ENCODE measurements around the gene KRTAP4-3. TPM values are rescaled to one million over a fixed set of nuclear protein-coding genes. Genes with fewer than 3 reads are reported as not detected.
"Not testable (repeated sequence)": the region's sequence is repeated elsewhere in the genome, so short reads cannot be mapped to it uniquely, and the experiment has no call there.

KRTAP4-3 gene
- total RNA-seq, 4 donors from 2014 or later: 1.2 to 54.0 TPM; not detected in 2

DNA sequence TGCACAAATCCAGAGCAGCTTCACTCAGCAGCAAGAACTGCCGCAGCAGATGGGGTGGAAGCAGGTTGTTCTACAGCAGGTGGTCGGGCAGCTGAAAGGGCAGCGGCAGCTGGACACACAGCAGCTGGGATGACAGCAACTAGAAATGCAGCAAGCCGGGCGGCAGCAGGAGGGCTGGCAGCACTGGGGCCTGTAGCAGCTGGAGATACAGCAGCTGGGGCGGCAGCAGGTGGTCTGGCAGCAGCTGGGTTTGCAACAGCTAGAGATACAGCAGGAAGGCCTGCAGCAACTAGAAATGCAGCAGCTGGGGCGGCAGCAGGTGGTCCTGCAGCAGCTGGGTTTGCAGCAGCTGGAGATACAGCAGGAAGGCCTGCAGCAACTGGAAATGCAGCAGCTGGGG, 460 bp downstream of the KRTAP4-3 start:
- TF ChIP-seq POLR2A (IDR thresholded peaks at IDR 0.05): no peak
- TF ChIP-seq, protein P1, sequence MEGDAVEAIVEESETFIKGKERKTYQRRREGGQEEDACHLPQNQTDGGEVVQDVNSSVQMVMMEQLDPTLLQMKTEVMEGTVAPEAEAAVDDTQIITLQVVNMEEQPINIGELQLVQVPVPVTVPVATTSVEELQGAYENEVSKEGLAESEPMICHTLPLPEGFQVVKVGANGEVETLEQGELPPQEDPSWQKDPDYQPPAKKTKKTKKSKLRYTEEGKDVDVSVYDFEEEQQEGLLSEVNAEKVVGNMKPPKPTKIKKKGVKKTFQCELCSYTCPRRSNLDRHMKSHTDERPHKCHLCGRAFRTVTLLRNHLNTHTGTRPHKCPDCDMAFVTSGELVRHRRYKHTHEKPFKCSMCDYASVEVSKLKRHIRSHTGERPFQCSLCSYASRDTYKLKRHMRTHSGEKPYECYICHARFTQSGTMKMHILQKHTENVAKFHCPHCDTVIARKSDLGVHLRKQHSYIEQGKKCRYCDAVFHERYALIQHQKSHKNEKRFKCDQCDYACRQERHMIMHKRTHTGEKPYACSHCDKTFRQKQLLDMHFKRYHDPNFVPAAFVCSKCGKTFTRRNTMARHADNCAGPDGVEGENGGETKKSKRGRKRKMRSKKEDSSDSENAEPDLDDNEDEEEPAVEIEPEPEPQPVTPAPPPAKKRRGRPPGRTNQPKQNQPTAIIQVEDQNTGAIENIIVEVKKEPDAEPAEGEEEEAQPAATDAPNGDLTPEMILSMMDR (IDR thresholded peaks at IDR 0.05): no peak
- intact Hi-C loops (cut with DNase I; ENCODE audit: low total_unique reads): no loop called here
- 82 to 89% methylated on average over 7 of the region's 7 CpGs for WGBS, 2 donors
- no peak overlapping the region for H3K4me3 ChIP-seq (ENCODE audit: low read depth, poor library complexity, severe bottlenecking)
- DNase-seq (ENCODE audit: low spot score in 2 of 2): no peak

DNA sequence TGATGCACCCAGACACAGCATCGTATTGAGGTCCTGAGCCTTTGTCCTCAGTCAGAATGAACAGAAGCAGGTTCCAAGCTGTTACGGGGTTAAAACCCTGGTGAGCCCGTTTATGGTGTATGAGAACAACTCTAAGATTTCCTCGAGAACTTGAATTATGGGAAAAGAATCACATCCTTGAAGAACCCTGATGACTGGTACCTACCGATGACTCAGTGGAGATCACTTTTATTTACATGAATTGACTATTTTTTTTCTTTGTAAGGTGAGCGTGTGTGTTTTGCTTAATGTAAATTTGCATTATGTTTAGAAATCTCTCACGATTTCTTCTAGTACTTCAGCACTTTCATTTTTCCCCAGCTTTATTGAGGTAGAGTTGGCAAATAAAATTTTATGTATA, 4.2 kb downstream of the KRTAP4-3 start:
- TF ChIP-seq, protein P1 (IDR thresholded peaks at IDR 0.05): no peak
- TF ChIP-seq POLR2A (IDR thresholded peaks at IDR 0.05): no peak
- intact Hi-C loops (cut with DNase I; ENCODE audit: low total_unique reads): no loop called here
- DNase-seq (ENCODE audit: low spot score in 2 of 2): no peak
- no peak overlapping the region for H3K4me3 ChIP-seq (ENCODE audit: low read depth, poor library complexity, severe bottlenecking)
- 76 to 80% methylated on average over 7 of the region's 7 CpGs for WGBS, 2 donors

DNA sequence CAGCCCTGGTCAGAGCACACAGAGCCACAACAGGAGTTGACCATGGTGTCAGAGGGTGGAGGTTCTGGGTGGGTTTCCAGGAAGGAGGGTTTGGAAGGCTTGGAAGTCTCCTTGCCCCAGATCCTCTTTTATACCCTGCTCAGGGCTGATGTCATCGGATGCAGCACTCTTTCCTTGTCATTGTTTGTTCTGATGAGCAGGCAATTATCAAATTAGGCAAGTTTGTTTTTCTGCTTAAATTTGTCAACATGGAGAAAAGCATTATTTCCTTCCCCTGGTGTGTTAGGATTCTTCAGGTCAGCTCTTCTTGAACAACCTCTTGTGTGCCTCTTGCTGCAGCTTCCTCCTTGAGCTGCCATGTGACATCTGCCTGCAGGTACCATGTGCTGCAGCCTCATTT, 7.4 kb downstream of the KRTAP4-3 start, which contains the start of gene KRTAP4-4:
Gene KRTAP4-4, minus strand, starts transcription at position 101 of the 400 bp plus-strand sequence. Its CDS starts 57 bp downstream, at position 44.
- no peak for TF ChIP-seq POLR2A (IDR thresholded peaks at IDR 0.05)
- TF ChIP-seq, protein P1 (IDR thresholded peaks at IDR 0.05): no peak
- intact Hi-C loops (cut with DNase I; ENCODE audit: low total_unique reads): no loop called here
- no peak for DNase-seq (ENCODE audit: low spot score in 2 of 2)
- no peak within 1 kb of the TSS for H3K4me3 ChIP-seq (ENCODE audit: low read depth, poor library complexity, severe bottlenecking)
- 85 to 90% methylated on average over 1 of the region's 1 CpG for WGBS, 2 donors

DNA sequence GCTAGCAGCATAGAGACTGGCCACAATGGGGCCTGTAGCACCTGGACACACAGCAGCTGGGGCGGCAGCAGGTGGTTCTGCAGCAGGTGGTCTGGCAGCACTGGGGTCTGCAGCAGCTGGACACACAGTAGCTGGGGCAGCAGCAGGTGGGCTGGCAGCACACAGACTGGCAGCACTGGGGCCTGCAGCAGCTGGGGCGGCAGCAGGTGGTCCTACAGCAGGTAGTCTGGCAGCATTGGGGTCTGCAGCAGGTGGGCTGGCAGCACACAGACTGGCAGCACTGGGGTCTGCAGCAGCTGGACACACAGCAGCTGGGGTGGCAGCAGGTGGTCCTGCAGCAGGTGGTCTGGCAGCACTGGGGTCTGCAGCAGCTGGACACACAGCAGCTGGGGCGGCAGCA, 7.8 kb downstream of the KRTAP4-3 start:
- H3K4me3 ChIP-seq (ENCODE audit: low read depth, poor library complexity, severe bottlenecking); intact Hi-C loops (cut with DNase I; ENCODE audit: low total_unique reads); DNase-seq (ENCODE audit: low spot score in 2 of 2): not testable (repeated sequence)
- 92 to 100% methylated on average over 2 of the region's 3 CpGs for WGBS, 2 donors

DNA sequence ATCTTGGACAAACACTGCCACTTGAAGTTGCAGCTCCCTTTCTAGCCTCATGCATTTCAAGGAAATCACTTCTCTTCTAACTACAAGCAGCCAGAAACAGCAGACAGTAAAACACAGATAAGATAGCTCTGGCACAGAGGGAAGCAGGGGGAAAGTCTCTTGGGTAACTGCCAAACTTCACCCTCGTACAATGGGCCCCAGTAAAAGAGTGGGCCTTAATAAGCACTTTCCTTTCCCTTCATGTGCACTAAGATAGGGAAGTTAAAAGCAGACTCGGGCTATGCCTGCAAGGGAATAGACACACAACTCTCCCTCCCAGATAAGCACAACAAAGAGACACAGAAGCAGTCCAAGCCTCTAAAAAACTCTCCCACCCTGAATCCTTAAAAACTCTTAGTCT, 14.2 kb downstream of the KRTAP4-3 start:
- no peak overlapping the region for H3K4me3 ChIP-seq (ENCODE audit: low read depth, poor library complexity, severe bottlenecking)
- no peak for DNase-seq (ENCODE audit: low spot score in 2 of 2)
- 30 to 50% methylated on average over 2 of the region's 2 CpGs for WGBS, 2 donors
- intact Hi-C loops (cut with DNase I; ENCODE audit: low total_unique reads): no loop called here
- TF ChIP-seq, protein P1 (IDR thresholded peaks at IDR 0.05): no peak
- no peak for TF ChIP-seq POLR2A (IDR thresholded peaks at IDR 0.05)

DNA sequence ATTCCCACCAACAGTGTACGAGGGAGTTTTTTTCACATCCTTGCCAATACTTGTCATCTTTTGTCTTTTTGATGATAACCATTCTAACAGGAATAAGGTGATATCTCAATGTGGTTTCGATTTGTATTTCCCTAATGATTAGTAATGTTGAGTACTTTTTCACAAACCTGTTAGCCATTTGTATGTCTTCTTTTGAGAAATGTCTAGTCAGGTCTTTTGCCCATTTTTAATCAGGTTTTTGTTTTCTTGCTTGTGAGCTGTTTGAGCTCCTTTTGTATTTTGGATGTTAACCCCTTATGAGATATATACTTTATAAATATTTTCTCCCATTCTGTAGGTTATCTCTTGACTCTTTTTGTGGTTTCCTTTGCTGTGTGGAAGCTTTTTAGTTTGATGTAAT, 16.5 kb downstream of the KRTAP4-3 start:
- no peak overlapping the region for H3K4me3 ChIP-seq (ENCODE audit: low read depth, poor library complexity, severe bottlenecking)
- intact Hi-C loops (cut with DNase I; ENCODE audit: low total_unique reads): no loop called here
- WGBS, 2 donors: 57 to 63% methylated on average over 2 of the region's 2 CpGs
- TF ChIP-seq POLR2A (IDR thresholded peaks at IDR 0.05): no peak
- TF ChIP-seq, protein P1 (IDR thresholded peaks at IDR 0.05): no peak
- DNase-seq (ENCODE audit: low spot score in 2 of 2): no peak

Measured in lower leg skin (tissue), 4 donors.